Breast epithelium (tissue), 3 donors: Measurements from ENCODE around the gene ANKRD31.

ENCODE experiments used
- POLR2A ChIP-seq: fragments of 450-650 bp; IDR thresholded peaks from one replicate; pipeline ENCODE4 v1.6.1; 2016; ENCODE audit warnings: antibody characterized with exemption, mild to moderate bottlenecking, moderate library complexity
- TF ChIP-seq, protein P1 (sequence below), 3 donors: fragments of 450-650 bp; IDR thresholded peaks; one replicate each; pipeline ENCODE4 v1.5.1; 2016 to 2017; ENCODE audit warnings: antibody characterized with exemption in 3 of 3, mild to moderate bottlenecking in 3 of 3, moderate library complexity in 3 of 3

- TF ChIP-seq, protein P1, sequence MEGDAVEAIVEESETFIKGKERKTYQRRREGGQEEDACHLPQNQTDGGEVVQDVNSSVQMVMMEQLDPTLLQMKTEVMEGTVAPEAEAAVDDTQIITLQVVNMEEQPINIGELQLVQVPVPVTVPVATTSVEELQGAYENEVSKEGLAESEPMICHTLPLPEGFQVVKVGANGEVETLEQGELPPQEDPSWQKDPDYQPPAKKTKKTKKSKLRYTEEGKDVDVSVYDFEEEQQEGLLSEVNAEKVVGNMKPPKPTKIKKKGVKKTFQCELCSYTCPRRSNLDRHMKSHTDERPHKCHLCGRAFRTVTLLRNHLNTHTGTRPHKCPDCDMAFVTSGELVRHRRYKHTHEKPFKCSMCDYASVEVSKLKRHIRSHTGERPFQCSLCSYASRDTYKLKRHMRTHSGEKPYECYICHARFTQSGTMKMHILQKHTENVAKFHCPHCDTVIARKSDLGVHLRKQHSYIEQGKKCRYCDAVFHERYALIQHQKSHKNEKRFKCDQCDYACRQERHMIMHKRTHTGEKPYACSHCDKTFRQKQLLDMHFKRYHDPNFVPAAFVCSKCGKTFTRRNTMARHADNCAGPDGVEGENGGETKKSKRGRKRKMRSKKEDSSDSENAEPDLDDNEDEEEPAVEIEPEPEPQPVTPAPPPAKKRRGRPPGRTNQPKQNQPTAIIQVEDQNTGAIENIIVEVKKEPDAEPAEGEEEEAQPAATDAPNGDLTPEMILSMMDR (IDR thresholded peaks at IDR 0.05): no peak
- no peak for TF ChIP-seq POLR2A
Measured at GRCh38 chr5:75168026-75168735, 68.5 kb downstream of the ANKRD31 start.
